HG03457 (cell line): ENCODE data around the gene GNB1L.
"Not testable (repeated sequence)": the region's sequence is repeated elsewhere in the genome, so short reads cannot be mapped to it uniquely, and the experiment has no call there.

Source experiments
- ATAC-seq: cut with Tn5 transposase; IDR thresholded peaks from one replicate; pipeline ENCODE4 v1.9.1; 2021; ENCODE audit warnings: moderate number of reproducible peaks; ENCODE audit not compliant: unreplicated experiment

The GNB1L gene

DNA sequence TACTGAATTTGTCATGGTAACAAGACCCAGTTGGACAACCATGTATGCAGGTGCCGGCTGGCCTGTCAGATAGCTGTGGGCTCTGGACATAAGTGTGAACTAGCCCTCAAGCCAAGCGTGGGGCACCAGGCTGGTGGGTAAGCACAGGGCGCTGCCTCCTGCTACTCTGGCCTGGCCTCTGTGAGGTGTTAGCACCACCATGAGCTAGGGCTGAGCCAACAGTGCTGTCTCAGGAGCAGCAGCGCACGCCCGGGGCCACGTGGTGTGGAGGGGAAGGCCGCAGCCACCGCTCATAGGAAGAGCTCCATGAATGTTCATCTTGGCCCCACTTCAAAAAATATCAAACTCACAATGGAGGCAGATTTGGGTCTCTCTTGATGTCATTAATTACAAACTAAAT, 35.3 kb upstream of the GNB1L start:
- ATAC-seq, result no peak

DNA sequence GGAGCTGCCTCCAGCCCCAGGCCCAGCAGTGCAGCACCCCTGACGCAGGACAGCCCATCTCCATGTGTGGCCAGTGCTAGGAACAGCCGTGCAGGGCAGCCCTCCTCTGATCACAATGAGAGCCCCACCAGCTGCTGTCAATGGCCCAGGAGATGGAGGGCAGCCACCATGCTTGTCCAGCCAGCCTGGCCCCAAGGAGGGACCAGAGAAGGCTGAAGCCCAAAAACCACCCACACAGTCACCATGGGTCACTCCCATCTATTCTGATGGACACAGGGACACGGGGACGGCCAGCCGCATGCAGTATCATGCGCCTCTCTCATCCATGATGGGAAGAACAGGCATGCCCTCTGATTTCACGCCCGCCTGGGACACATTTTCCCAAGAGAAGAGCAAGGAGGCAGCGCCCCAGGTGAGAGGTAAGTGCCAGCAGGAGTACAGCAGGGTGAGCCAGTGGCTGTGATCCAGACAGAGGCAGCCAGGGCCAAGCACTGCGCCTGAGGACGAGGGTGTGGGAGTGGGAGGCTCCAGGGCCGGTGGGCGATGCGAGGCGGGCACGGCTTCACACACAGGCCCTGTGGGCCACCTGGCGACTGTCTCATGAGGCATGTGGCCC, 33.6 kb upstream of the GNB1L start:
- ATAC-seq, result no peak

DNA sequence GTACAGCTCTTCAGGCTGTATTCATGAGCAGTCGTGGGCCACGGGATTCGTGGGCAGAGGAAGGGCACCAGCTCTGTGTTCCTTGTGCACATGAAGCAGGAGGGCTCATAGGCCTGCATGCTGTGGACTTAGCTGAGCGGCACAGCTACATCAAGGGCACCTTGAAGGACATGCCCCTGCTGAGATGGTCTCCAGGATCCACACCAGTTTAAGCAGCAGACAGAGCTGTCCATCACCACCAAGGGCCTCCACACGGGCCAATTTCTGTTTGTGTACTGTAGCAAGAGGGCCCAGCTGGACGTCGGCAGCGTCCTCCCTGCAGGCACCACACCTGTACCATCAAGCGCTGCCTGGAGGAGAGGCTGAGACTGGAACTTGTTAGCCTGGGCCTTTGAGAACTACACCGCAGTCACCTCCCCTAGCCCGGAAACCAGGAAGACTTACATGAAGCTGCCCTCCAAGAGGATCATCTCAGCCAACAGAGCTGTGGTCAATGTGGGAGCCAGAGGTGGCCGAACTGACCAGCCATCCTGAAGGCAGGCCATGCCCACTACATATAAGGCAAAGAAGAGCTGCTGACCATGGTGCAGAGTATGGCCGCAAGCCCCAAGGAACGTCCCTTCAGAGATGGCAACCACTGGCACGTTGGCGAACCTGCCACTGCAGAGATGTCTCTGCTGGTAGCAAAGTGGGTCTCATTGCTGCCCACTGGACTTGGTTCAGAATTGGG, 32.7 kb upstream of the GNB1L start:
- no peak for ATAC-seq

DNA sequence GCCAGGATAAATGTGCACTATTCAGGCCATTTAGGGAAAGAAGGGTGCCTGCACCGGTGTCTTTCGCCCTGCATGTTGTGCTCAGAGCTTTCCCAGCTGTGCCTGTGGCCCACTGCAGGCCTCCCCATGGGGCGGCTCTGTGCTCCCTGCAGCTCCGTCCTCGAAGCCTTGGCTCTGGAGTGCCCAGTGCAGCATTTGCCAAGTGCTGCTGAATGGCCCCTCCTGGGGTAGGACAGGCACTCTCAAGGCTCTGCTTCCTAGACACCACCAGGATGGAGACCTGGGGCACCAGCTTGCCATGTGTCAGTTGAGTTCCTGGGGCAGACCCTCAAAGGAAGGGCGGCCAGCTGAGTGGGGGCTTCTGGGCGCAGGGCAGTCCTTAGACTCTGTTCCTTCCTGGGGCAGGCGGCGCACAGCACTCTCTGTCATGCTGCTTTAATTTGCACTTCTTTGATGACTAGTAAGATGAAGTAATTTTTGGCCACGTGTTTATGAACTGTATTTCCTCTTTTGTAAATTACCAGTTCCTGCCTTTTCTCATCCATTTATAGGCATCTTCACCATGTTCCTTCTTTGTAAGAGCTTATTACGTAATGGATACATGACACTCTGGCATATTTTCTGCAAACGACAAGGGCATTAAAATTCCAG, 32.1 kb upstream of the GNB1L start:
- no peak for ATAC-seq

DNA sequence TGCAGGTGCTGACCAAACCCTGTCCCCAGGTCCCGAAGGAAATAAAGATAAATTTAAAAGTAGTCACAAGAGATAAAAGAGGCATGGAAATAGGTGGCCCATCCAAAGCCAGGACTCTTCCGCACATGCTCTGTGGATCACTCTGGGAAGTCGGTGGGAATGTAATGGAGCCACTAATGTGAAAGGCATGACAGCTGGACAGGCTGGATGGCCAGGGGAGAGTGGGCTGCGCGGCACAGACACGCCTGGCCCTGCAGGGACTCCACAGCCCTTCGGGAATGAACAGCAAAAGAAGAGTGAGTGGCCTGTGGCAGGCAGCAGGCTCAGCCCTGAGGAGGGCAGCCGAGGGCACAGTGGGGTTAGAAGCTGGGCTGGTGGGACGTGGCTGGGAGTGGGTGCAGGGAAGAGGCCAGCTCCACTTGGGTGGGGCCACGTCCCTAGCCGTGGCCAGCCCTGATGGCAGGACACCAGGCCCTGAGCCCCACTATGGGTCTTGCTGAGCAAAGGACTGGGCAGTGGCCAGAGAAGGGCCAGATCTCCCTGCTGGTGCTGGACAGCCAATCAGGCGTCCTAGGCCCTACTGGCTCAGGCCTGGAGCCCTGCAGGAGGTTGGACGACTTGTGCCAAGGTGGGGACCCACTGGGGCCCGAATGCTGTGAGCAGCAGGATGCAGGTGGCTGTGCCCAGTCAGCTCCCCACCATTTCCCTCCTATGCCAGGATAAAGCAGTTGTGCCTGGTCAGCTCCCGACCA, 31.3 kb upstream of the GNB1L start:
- no peak for ATAC-seq

DNA sequence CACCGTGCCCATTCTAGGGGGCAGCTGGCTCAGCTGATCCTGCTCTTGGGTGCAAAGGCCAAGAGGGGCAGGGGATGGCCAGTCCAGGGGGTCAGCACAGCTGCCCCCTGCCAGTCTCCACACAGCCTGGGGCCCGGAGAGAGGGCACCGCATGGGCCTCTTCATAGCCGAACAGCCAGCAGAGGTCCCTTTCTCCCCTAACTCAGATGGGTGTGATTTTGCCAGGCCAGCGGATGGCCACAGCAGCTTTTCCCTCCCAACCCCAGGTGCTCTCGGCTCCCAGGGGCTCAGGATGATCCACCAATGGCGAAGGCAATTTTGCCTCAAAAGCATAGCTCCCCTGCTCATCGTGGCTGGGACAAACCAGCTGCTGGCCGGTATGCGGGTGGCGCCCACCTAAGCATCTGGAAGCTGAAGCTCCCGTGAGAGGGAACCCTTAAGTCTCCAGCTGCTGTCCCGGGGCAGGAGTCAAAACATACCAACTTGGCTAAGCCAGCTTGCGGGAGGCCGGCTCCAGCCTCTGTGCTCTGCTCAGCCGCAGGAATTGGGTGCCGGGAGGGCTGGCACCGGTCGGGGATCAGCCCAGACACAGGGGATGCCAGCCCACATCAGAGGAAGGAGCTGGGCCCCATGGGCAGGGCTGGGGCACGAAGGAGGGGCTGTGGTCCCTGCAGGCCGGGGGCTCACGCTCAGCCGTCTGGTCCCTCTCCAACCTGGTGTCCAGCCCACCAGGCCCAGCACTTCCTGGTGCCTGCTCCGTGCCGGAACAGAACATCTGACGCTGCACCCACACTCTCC, 30.5 kb upstream of the GNB1L start:
- no peak for ATAC-seq

DNA sequence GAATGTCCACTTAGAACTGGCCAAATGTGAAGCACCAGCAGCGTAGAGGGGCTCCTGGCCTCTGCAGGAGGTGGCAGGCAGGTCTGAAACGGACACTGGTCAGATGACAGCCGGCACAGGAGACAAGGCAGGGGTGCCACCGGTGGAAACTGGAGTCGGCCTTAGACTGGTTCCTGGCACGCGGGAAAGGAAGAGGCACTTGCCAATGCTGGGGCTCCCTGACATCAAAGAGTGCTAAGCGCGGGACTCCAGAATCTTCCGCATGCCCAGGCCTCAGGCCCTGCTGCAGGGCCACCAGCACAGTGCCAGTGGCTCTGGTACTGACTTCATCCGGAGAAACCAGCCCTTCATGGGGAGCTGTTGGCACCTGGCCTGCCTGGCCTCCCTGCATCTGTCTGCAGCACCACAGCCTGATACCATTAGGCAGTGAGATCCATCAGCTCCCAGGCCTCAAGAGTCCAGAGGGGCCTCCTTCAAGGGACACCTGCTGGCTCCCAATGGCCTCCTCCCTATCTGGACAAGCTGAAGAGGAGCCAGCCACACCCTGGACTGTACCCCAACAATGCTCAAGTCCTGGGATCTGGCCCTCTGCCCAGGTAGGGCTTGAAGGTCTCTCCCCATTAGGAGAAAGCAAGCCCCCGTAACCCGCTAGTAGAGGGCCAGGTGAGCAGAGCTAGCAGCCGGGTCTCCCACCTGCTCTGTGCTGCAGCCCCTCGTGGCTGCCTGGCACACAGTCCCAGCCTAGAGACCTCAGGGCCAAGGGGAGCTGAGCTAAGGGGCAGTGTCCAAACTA, 29.7 kb upstream of the GNB1L start:
- no peak for ATAC-seq

DNA sequence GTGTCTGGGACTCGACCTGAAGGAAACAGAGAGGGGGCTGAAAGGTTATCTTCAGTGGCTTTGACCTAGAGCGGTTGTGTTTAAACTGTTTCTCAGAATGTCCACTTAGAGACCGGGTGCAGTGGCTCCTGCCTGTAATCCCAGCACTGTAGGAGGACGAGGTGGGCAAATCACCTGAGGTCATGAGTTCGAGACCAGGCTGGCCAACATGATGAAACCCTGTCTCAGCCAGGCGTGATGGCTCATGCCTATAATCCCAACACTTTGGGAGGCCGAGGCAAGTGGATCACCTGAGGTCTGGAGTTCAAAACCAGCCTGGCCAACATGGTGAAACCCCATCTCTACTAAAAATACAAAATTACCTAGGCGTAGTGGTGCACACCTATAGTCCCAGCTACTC, 28.8 kb upstream of the GNB1L start:
- ATAC-seq, result not testable (repeated sequence)

DNA sequence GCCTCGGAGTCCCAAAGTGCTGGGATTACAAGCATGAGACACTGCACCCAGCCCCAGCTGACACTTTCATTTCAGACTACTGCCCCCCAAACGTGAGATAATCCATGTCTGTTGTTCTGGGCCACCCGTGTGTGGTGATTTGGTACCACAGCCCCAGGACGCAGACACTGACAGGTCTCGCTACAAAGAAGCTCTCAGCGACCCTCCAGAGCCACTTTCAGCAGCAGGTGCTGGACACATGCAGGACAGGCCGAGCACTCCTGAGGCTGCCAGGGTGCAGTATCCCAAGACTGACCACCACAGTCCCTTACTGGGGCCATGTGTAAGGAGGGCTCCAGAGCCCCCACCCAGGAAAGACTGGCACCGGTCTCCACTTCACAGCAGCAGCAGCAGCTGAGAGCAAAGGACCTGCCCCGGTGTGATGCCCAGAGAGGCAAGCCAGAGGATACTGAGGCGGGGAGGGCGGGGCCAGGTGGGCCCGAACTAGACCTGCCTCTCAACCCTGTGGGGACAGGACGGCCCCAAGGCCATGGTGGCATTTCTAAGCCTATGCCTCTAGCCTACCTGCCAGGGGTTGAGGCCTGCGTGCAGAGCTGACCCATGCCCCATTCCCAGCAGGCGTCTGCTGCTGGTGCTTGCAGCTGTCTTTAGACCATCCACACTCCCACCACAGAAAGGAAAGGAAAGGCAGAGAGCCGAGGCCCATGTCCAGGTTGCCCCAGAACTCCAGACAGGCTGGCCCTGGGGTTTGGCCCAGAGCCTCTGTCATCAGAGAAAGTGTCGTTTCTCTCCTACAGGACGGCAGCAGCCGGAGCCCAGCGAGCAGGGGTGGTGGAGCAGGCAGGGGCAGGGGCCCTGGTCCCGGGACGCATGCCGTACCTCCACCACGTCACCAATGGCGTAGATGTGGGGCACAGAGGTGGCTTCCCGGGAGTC, 28.0 kb upstream of the GNB1L start:
- ATAC-seq, result no peak

DNA sequence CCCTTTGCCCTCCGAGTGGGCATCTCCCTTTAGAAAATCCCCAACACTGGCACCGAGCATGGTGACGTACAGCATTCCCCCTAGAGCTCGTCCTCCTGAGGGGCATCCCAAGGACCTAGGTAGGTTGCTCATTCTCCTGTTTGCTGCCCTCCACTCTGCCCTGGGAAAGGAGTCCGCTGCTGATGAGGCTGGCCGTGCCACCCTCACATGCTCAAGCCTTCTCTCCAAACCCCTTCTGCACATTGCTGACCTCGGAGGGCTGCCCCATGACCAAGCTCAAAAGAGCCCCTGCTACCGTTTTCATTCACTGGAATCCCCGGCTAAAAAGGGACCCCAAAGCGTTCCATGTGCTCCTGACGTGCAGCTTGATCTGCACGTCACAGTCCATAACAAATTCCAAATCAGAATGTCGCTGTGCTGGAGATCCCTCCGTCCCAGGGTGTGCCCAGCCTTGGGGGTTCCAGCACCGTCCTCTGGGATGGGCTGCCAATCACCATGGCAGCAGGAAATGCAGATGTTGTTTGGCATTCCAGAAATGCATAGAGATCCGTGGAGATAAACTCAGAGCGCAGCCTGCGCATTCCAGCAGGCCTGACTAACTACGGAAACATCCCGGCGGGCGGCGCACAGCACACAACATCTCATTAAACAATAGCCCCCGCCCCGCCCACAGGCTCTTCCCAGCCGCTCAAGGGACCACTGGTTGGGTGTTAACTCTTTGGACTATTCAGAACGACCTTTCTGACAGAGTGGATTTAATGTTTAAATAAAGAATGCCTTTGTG, 26.3 kb upstream of the GNB1L start:
- no peak for ATAC-seq

DNA sequence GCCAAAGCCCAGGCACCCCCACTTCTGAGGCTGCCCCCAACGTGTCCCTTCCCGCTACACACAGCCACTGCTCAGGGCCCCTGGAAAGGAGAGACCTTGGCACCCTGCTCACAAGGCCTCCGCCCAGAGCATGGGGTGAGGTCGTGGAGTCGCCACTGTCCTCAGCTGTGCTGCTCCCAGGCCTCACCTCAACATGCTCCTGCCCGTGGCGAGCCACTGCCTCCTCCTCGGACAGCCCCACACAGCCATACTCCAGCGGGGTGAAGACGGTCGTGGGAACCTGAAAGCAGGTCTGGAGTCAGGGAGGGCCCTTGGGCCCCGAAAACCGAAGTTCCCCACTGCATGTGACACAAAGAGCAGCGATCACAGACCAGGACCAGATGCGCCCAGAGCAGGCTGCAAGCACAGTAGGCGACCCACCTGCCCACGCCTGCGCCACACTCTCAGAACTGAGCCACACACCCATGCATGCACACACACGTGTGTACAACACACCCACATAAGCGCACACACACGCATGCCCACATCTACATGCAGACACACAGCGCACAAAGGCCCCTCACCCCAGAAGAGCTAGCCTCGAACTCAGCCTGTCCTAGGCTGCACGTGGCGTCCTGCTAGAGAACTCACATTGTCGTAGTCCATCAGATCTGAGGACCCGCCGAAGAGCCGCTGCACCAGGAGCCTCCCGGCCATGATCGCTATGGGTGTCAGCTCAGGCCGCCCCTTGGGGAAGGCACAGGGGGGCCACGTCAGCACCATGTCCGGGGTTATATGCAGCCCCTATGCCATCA, 25.5 kb upstream of the GNB1L start:
- ATAC-seq, result no peak

DNA sequence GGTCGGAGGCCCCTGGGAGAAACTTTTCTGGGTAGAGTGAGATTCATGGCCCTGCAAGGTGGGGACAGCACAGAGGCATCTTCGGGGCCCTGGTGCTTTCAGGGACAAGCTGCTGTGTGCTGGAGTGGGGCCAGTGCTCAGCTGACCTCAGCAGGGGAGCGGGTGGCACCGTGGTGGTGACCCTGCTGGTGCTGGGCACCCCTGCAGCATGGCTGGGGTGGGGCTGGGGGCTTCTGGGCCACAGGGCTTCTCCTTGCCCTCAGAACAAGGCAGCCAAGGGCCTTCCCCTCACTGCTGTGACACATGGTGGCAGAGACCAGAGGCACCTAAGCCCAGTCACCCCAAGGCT, 24.9 kb upstream of the GNB1L start:
- ATAC-seq, result no peak

DNA sequence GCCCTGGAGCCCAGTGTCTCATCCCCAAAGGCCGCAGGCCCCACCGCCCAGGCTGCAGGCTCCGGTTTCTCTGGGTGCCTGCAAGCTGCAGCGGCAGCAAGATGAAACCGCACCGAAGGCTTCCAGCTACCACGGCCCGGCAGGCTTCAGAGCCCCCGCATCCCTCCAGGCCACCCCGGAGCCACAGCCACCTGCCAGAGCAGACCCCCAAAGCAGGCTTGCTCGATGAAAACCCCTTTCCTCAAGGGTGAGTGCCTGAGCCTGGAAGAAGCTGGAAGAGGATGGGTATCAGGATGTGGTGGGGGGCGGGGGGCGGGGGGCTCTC, 24.5 kb upstream of the GNB1L start:
- ATAC-seq, result no peak

DNA sequence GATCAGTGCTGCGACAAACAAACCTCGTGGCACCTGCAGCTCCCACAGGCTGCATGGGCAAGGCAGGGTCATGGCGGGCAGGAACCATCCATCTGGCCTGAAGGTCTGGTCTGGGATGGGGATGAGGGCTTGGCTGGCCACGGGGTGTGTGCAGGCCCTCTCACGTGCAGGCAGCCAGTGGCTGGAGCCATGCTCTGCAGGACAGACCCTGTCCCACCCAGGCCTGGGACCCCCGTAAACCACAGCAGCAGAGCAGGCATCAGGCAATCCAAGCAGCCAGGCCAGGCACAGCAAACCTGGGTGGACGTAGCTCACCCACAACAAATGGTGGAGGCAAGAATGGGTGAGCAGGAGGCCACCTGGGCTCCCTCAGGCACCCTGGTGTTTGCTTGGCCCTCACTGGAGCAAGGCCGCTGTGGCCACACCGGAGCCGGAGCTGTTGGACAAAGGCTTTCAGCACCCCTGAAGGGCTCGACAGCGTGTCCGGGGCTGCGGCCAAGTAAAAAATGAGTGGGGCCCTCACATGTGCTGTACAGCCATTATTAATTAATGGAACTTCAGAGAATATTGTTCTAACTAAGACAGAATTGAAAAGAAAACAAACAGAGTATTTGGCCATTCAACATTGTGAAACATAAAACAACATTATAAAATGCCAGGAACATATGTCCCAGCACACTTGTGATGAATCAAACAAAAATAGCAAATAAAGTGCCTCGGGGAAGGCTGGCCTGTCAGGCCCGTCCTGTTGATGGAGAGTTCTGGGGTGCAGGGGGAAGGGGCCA, 24.0 kb upstream of the GNB1L start:
- ATAC-seq, result no peak

DNA sequence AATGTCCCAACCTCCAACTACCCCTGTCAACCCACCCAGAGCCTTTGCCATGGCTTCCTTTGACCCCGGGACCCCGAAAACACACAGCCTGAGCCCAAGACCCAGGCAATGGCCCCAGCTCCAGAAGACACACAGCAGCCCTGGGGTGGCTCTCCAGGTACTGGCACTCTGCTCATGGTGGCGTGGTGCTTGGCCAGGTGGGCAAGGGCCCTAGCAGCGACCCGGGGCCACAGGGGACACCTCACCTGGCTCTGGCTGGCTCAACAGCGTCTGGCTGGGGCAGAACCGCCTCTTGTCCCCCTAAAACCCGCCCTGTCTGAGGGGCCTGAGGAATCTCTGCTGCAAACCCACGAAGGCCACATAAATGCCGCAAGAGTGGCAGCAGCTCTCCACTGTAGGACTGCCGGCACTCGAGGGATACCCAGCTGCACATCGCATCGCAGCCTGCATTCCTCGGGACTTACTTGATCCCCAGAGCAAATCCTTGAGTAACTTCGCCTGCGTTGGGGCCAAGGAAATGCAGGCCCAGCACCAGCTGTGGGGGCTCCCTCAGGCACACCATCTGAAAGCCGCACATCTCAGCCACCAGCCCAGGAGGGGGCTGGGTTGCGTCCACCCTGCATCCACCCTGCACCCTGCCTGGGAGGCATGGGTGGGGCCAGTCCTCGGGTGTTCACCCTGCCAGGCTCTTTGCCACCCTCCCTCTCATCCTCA, 23.1 kb upstream of the GNB1L start:
- no peak for ATAC-seq

DNA sequence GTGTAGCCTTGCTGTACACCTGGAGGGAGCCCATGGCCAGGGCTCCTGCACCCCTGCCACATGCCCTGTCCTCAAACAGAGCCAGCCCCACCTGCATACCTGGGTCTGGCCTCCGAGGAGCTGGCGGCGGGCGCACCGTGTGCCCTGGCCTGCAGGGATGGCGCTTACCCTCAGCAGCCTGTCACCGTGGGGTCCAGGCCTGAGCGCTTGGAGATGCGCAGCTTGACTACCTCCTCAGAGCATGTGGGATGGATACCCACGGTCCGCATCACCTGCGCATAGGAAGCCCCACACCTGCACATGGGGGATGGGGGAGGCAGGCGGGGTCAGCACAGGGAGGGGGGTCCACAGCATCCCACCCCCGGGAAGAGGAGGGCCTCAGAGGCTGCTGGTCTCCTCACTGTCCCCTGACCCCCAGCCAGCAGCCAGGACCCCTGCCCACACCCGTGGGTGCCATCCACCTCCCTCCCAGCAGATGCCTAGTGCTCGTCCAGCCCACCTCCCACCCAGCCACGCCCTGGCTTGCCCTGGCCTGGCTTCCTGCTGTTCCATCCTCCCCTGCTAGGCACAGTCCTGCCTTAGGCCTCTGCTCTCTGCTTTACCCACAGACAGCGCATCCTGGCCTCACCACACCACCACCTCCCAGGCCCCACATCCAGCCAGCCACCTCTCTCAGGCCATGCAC, 22.4 kb upstream of the GNB1L start:
- no peak for ATAC-seq
